Activated CD8-positive, alpha-beta memory T cell treated with anti-CD3 and anti-CD28 coated beads, Interleukin-2, amount 50 U/mL, for 48 hours (primary cell): Measurements from ENCODE around the gene TTC9.
A peak's percentile ranks its signal among the peaks of the same experiment; 100 is the strongest.

Experiments
- DNase-seq: peaks from one replicate; pipeline ENCODE4 v3.0.0-alpha.2; 2020

Gene TTC9

GRCh38 chr14:70641548-70642302, at the start of gene TTC9:
TSS of gene TTC9 (plus strand) at chr14:70641916. CDS start at chr14:70642130, 214 bp downstream.
- no peak for DNase-seq

- no peak for DNase-seq
These were observed 47.3 kb upstream of the TTC9 start for GRCh38 chr14:70594461-70594860.

- DNase-seq = no peak
These were observed 46.1 kb upstream of the TTC9 start for GRCh38 chr14:70595443-70596185.

- DNase-seq = no peak
These were observed 44.0 kb upstream of the TTC9 start for GRCh38 chr14:70597731-70598130.

- no peak for DNase-seq
These were observed 42.4 kb upstream of the TTC9 start for GRCh38 chr14:70599345-70599744.

- DNase-seq = peak; percentile 93
These were observed 41.1 kb upstream of the TTC9 start, which contains the start of gene MED6 for GRCh38 chr14:70600382-70601157. TSS of gene MED6 (minus strand) at chr14:70600655. CDS start at chr14:70600637, 18 bp downstream.

- DNase-seq = no peak
These were observed 40.6 kb upstream of the TTC9 start for GRCh38 chr14:70601162-70601561.

- DNase-seq = no peak
These were observed 39.5 kb upstream of the TTC9 start for GRCh38 chr14:70602254-70602653.

- no peak for DNase-seq
These were observed 30.5 kb upstream of the TTC9 start for GRCh38 chr14:70611216-70611615.

GRCh38 chr14:70616646-70617045, 25.1 kb upstream of the TTC9 start:
- DNase-seq = no peak

GRCh38 chr14:70618314-70618713, 23.4 kb upstream of the TTC9 start:
- no peak for DNase-seq

GRCh38 chr14:70619708-70620107, 22.0 kb upstream of the TTC9 start:
- no peak for DNase-seq

- no peak for DNase-seq
These were observed 19.5 kb upstream of the TTC9 start for GRCh38 chr14:70622111-70622712.

- DNase-seq = no peak
These were observed 16.7 kb upstream of the TTC9 start for GRCh38 chr14:70624972-70625371.

- no peak for DNase-seq
These were observed 9.8 kb upstream of the TTC9 start for GRCh38 chr14:70631948-70632347.

GRCh38 chr14:70635971-70636595, 5.6 kb upstream of the TTC9 start:
- no peak for DNase-seq

- no peak for DNase-seq
These were observed 3.3 kb upstream of the TTC9 start for GRCh38 chr14:70638416-70638815.

- peak; percentile 73 for DNase-seq
These were observed 673 bp upstream of the TTC9 start for GRCh38 chr14:70640938-70641547.

- peak; percentile 72 for DNase-seq
These were observed 853 bp downstream of the TTC9 start for GRCh38 chr14:70642303-70643235.

- no peak for DNase-seq
These were observed 2.3 kb downstream of the TTC9 start for GRCh38 chr14:70643967-70644366.

GRCh38 chr14:70645892-70646291, 4.2 kb downstream of the TTC9 start:
- no peak for DNase-seq
